K562 (cell line): ENCODE measurements around the gene HSD11B1. TPM values are rescaled to one million over a fixed set of nuclear protein-coding genes. Genes with fewer than 3 reads are reported as not detected.

Experiments
- CREB1 ChIP-seq, 2 experiments: sonication (generic) in 1 of 2; formaldehyde crosslinking in 1 of 2; IDR thresholded peaks; 2 replicates each; pipeline versions ENCODE4 v1.6.1 to v1.8.0; 2012 to 2022; ENCODE audit warnings: inconsistent platforms in 1 of 2, mild to moderate bottlenecking in 1 of 2, missing genetic modification reagents in 1 of 2, moderate library complexity in 1 of 2
- DMBX1 ChIP-seq: fragments of 250-450 bp; sonication (Bioruptor Pico); IDR thresholded peaks from 2 replicates; pipeline ENCODE4 v1.8.0; 2022; ENCODE audit warnings: inconsistent platforms, mild to moderate bottlenecking, moderate library complexity, borderline replicate concordance
- NEUROD1 ChIP-seq: fragments of 150-350 bp; IDR thresholded peaks from 2 replicates; pipeline ENCODE4 v1.6.1; 2014; ENCODE audit warnings: borderline replicate concordance, low read length, low read depth; ENCODE audit not compliant: partially characterized antibody
- POU5F1 ChIP-seq: fragments of 150-350 bp; IDR thresholded peaks from 2 replicates; pipeline ENCODE4 v1.6.1; 2014; ENCODE audit warnings: borderline replicate concordance, low read length, low read depth, mild to moderate bottlenecking; ENCODE audit not compliant: partially characterized antibody
- RCOR1 ChIP-seq, 2 experiments: IDR thresholded peaks; 2 replicates each; pipeline ENCODE4 v1.6.1; 2012; ENCODE audit warnings: low read depth in 2 of 2, low read length in 2 of 2, borderline replicate concordance in 1 of 2, improper control_type of control experiment in 1 of 2
- TAF1 ChIP-seq: IDR thresholded peaks from 2 replicates; pipeline ENCODE4 v1.6.1; 2011; ENCODE audit warnings: mild to moderate bottlenecking, low read length, moderate library complexity; ENCODE audit not compliant: insufficient read depth, control insufficient read depth, severe bottlenecking; ENCODE audit errors: extremely low read depth
- ZBTB17 ChIP-seq: fragments of 450-650 bp; formaldehyde crosslinking; IDR thresholded peaks from 2 replicates; pipeline ENCODE4 v1.4.0; 2020; ENCODE audit warnings: mild to moderate bottlenecking
- ZNF274 ChIP-seq: IDR thresholded peaks from 2 replicates; pipeline ENCODE4 v1.6.1; 2011; ENCODE audit warnings: low read depth, mild to moderate bottlenecking, low read length, moderate library complexity, borderline replicate concordance
- polyA plus RNA-seq, 8 experiments: library from polyadenylated mRNA; depleted of rRNA in 4 of 8; stranded (reverse) in 5 of 8; unstranded in 3 of 8; fragments of >200 nt; fragmentation: Nextera tagmentation in 2 of 8; fragmentation: Illumina TruSeq in 1 of 8; extraction: Ambion mirVana in 2 of 8; extraction: Trizol in 1 of 8; gene quantifications; 2 replicates each; pipeline versions ENCODE4 v1.2.1 to v1.2.3, GENCODE V29; 2011 to 2014; ENCODE audit warnings: inconsistent platforms in 1 of 8, missing spikeins in 1 of 8
- total RNA-seq, 7 experiments: library from RNA; depleted of rRNA in 6 of 7; stranded (reverse); fragments of >200 nt in 6 of 7; fragmentation: Illumina TruSeq in 2 of 7; extraction: Trizol in 2 of 7; gene quantifications; 2 replicates each; pipeline versions ENCODE4 v1.2.1 to v1.2.3, GENCODE V29; 2011 to 2021; ENCODE audit warnings: low replicate concordance in 1 of 7
- TF ChIP-seq, protein P1 (sequence below): fragments of 200-600 bp; sonication (generic); IDR thresholded peaks from one replicate; pipeline ENCODE4 v1.6.1; 2012; ENCODE audit warnings: mild to moderate bottlenecking, low read depth, low read length, inconsistent platforms
- TF ChIP-seq, protein P2 (sequence below): sonication (generic); formaldehyde crosslinking; IDR thresholded peaks from 2 replicates; pipeline ENCODE4 v1.8.0; 2022; ENCODE audit warnings: mild to moderate bottlenecking, low read depth, missing genetic modification reagents
- TF ChIP-seq, protein P3 (sequence below): fragments of 250-450 bp; sonication (Bioruptor Pico); IDR thresholded peaks from 2 replicates; pipeline ENCODE4 v1.5.0; 2021; ENCODE audit warnings: mild to moderate bottlenecking, borderline replicate concordance

The HSD11B1 gene
- total and polyA plus RNA-seq, 9 of the 15 experiments (the other 6 are each of a cell fraction or from before 2014, with no cell fraction given): 0.04 to 0.16 TPM; not detected in 7

DNA sequence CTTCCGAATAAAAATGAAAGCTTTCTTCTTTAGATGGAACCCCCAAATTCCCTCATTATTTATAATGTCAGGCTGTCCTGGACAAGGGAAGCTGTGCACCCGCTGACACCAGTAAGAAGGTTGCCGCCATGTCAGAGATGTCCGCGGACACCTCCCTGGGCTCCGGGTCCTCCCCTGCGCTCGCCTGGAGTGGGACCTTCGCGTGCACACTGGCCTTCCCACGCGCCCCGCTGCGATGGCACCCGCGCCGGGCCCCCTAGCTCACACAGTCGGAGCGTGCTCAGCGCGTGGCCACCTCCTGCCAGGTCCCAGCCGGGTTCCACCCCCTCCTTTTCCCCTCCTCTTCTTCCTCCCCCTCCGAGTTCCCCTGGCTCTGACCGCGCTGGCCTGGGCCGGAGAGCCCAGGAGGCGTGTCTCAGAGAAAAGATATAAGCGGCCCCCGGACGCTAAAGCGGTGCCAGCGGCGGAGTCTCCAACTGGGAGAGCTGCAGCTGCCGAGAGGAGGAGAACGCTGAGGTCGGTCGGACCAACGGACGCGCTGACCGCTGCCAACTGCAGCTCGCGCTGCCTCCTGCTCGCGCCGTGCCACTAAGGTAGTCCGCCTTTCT is 29.6 kb upstream of the HSD11B1 start, which contains the start of gene G0S2 (continued):
- TF ChIP-seq, protein P1, sequence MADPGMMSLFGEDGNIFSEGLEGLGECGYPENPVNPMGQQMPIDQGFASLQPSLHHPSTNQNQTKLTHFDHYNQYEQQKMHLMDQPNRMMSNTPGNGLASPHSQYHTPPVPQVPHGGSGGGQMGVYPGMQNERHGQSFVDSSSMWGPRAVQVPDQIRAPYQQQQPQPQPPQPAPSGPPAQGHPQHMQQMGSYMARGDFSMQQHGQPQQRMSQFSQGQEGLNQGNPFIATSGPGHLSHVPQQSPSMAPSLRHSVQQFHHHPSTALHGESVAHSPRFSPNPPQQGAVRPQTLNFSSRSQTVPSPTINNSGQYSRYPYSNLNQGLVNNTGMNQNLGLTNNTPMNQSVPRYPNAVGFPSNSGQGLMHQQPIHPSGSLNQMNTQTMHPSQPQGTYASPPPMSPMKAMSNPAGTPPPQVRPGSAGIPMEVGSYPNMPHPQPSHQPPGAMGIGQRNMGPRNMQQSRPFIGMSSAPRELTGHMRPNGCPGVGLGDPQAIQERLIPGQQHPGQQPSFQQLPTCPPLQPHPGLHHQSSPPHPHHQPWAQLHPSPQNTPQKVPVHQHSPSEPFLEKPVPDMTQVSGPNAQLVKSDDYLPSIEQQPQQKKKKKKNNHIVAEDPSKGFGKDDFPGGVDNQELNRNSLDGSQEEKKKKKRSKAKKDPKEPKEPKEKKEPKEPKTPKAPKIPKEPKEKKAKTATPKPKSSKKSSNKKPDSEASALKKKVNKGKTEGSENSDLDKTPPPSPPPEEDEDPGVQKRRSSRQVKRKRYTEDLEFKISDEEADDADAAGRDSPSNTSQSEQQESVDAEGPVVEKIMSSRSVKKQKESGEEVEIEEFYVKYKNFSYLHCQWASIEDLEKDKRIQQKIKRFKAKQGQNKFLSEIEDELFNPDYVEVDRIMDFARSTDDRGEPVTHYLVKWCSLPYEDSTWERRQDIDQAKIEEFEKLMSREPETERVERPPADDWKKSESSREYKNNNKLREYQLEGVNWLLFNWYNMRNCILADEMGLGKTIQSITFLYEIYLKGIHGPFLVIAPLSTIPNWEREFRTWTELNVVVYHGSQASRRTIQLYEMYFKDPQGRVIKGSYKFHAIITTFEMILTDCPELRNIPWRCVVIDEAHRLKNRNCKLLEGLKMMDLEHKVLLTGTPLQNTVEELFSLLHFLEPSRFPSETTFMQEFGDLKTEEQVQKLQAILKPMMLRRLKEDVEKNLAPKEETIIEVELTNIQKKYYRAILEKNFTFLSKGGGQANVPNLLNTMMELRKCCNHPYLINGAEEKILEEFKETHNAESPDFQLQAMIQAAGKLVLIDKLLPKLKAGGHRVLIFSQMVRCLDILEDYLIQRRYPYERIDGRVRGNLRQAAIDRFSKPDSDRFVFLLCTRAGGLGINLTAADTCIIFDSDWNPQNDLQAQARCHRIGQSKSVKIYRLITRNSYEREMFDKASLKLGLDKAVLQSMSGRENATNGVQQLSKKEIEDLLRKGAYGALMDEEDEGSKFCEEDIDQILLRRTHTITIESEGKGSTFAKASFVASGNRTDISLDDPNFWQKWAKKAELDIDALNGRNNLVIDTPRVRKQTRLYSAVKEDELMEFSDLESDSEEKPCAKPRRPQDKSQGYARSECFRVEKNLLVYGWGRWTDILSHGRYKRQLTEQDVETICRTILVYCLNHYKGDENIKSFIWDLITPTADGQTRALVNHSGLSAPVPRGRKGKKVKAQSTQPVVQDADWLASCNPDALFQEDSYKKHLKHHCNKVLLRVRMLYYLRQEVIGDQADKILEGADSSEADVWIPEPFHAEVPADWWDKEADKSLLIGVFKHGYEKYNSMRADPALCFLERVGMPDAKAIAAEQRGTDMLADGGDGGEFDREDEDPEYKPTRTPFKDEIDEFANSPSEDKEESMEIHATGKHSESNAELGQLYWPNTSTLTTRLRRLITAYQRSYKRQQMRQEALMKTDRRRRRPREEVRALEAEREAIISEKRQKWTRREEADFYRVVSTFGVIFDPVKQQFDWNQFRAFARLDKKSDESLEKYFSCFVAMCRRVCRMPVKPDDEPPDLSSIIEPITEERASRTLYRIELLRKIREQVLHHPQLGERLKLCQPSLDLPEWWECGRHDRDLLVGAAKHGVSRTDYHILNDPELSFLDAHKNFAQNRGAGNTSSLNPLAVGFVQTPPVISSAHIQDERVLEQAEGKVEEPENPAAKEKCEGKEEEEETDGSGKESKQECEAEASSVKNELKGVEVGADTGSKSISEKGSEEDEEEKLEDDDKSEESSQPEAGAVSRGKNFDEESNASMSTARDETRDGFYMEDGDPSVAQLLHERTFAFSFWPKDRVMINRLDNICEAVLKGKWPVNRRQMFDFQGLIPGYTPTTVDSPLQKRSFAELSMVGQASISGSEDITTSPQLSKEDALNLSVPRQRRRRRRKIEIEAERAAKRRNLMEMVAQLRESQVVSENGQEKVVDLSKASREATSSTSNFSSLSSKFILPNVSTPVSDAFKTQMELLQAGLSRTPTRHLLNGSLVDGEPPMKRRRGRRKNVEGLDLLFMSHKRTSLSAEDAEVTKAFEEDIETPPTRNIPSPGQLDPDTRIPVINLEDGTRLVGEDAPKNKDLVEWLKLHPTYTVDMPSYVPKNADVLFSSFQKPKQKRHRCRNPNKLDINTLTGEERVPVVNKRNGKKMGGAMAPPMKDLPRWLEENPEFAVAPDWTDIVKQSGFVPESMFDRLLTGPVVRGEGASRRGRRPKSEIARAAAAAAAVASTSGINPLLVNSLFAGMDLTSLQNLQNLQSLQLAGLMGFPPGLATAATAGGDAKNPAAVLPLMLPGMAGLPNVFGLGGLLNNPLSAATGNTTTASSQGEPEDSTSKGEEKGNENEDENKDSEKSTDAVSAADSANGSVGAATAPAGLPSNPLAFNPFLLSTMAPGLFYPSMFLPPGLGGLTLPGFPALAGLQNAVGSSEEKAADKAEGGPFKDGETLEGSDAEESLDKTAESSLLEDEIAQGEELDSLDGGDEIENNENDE: no peak
- TF ChIP-seq POU5F1: no peak
- TF ChIP-seq, protein P2, sequence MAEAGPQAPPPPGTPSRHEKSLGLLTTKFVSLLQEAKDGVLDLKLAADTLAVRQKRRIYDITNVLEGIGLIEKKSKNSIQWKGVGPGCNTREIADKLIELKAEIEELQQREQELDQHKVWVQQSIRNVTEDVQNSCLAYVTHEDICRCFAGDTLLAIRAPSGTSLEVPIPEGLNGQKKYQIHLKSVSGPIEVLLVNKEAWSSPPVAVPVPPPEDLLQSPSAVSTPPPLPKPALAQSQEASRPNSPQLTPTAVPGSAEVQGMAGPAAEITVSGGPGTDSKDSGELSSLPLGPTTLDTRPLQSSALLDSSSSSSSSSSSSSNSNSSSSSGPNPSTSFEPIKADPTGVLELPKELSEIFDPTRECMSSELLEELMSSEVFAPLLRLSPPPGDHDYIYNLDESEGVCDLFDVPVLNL: no peak
- TF ChIP-seq, protein P3, sequence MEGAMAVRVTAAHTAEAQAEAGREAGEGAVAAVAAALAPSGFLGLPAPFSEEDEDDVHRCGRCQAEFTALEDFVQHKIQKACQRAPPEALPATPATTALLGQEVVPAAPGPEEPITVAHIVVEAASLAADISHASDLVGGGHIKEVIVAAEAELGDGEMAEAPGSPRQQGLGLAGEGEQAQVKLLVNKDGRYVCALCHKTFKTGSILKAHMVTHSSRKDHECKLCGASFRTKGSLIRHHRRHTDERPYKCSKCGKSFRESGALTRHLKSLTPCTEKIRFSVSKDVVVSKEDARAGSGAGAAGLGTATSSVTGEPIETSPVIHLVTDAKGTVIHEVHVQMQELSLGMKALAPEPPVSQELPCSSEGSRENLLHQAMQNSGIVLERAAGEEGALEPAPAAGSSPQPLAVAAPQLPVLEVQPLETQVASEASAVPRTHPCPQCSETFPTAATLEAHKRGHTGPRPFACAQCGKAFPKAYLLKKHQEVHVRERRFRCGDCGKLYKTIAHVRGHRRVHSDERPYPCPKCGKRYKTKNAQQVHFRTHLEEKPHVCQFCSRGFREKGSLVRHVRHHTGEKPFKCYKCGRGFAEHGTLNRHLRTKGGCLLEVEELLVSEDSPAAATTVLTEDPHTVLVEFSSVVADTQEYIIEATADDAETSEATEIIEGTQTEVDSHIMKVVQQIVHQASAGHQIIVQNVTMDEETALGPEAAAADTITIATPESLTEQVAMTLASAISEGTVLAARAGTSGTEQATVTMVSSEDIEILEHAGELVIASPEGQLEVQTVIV (CRISPR knock-in tag): peak; percentile 6
- no peak for TF ChIP-seq CREB1 (IDR thresholded peaks at IDR 0.05)
- peak; percentile 63 for TF ChIP-seq CREB1 (CRISPR knock-in tag; IDR thresholded peaks at IDR 0.05)
- no peak for TF ChIP-seq ZBTB17 (CRISPR knock-in tag)
- peak in 1 of 2 experiments; percentile 75; a peak in 2 of 4 replicates for TF ChIP-seq RCOR1 (IDR thresholded peaks at IDR 0.05; ENCODE audit: borderline replicate concordance in 1 of 2, low read depth in 2 of 2, low read length in 2 of 2)
- peak; percentile 79 for TF ChIP-seq NEUROD1
- TF ChIP-seq DMBX1 (CRISPR knock-in tag): peak; percentile 70
- TF ChIP-seq ZNF274: no peak
- no peak for TF ChIP-seq TAF1
